Measurements from ENCODE around the gene WNT3.

DNA sequence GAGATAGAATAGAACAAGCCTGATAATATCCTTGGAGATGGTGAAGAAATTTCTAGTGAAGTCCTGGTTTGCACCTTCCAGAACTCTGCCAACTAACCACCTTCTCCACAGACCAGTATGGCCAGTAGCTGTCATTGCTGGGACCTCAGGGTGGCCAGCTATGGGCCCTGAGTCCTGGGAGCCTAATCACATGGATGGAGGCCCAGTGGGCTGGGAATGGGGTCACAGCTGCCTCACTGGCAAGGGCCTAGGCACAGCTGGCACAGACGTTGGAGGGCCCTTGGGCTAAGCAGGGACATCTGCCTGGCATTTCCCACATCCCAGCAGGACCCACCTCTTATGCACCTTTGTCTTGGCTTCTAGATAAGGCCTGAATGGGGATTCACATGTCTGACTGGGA, 7.6 kb upstream of the WNT3 start:
- TF ChIP-seq CTCF (IDR thresholded peaks at IDR 0.05; ENCODE audit: control extremely low read depth in 1 of 3, insufficient read depth in 1 of 3, low read depth in 1 of 3, low read length in 3 of 3) (no peak), RNF2 (IDR thresholded peaks at IDR 0.05; ENCODE audit: borderline replicate concordance, low read depth, low read length, missing control alignments, poor library complexity, severe bottlenecking) (no peak), EZH2 (IDR thresholded peaks at IDR 0.05; ENCODE audit: low read depth, low read length, severe bottlenecking) (no peak), TAF7 (optimal IDR thresholded peaks at IDR 0.05; ENCODE audit: borderline replicate concordance, low read depth, low read length) (no peak), USF2 (IDR thresholded peaks at IDR 0.05; ENCODE audit: low read length) (no peak), POLR2AphosphoS5 (IDR thresholded peaks at IDR 0.05; ENCODE audit: low read depth, low read length) (no peak)

Data from H1 (cell line).